ENCODE measurements around the gene VAV3. TPM values are rescaled to one million over a fixed set of nuclear protein-coding genes. Genes with fewer than 3 reads are reported as not detected.

VAV3 gene
- total RNA-seq, 1 donor from 2014 or later = 0.12 TPM

DNA sequence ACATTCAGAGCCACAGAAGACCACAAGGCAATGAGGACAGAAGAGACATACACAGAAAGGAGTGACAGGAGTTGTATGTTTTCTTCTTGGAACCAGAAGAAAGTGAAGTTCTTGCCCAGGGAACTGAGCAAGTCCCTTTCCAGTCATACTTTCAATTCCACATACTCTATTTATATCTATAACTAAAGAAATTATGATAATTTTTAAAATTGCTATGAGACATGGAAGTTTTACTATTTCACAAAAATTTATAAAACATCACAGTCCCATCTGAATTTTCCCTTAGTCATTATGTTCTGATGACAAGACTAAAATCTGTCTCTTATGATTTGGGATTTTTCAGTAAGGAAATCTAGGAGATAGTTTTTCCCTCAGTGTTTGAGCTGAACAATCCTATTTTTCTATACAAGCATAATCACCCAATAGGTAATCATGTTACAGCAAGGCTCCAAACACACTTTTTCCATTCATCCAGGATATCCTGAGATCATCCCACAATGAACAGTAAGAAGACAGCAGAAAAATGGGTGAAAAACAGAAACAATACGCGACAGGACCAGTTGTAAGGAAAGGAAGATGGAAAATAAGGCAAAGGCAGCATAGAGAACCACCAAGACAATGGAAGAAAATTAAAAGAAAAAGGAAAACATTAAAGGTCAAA lies 154.6 kb downstream of the VAV3 start:
- Mint-ChIP-seq H3K27me3 (ENCODE audit: low read depth) (peaks cover 33% of the 10 kb centered on the region), H3K27ac (ENCODE audit: unreplicated experiment) (no peak overlapping the region), H3K4me1 (ENCODE audit: low read depth) (no peaks in the 10 kb centered on the region), H3K9me3 (ENCODE audit: low read depth) (no peaks in the 10 kb centered on the region), H3K36me3 (ENCODE audit: low read depth) (no peaks in the 10 kb centered on the region), H3K4me3 (ENCODE audit: unreplicated experiment) (no peak overlapping the region)
- no peak for DNase-seq (ENCODE audit: low spot score)
- no peak for TF ChIP-seq CTCF (IDR thresholded peaks at IDR 0.05)

GRCh38 chr1:107807855-107808254 lies 157.1 kb downstream of the VAV3 start:
- peaks cover 37% of the 10 kb centered on the region for H3K27me3 Mint-ChIP-seq (ENCODE audit: low read depth)
- no peaks in the 10 kb centered on the region for H3K9me3 Mint-ChIP-seq (ENCODE audit: low read depth)
- no peaks in the 10 kb centered on the region for H3K4me1 Mint-ChIP-seq (ENCODE audit: low read depth)
- H3K4me3 Mint-ChIP-seq (ENCODE audit: unreplicated experiment) = no peak overlapping the region
- TF ChIP-seq CTCF (IDR thresholded peaks at IDR 0.05) = no peak
- DNase-seq (ENCODE audit: low spot score) = no peak
- H3K27ac Mint-ChIP-seq (ENCODE audit: unreplicated experiment) = no peak overlapping the region
- no peaks in the 10 kb centered on the region for H3K36me3 Mint-ChIP-seq (ENCODE audit: low read depth)

DNA sequence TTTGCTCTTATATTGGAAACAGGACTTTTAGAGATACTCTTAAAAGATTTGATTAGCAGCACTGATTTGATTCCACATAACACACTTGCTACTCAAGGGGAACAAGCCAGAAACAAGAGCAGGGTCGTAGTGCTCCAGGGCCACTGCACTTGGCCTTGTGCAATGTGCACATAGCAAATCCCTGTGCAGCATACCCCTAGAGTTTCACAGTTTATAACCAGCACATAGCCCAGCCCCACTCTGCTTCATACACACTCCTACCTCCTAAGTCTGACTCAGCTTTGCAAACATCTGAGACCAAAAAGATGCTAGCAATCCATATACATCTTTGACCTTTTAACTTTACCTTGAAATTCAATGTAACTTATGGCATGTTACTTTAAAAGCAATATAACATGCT lies 157.6 kb downstream of the VAV3 start:
- H3K27ac Mint-ChIP-seq (ENCODE audit: unreplicated experiment) = no peak overlapping the region
- H3K4me1 Mint-ChIP-seq (ENCODE audit: low read depth) = no peaks in the 10 kb centered on the region

DNA sequence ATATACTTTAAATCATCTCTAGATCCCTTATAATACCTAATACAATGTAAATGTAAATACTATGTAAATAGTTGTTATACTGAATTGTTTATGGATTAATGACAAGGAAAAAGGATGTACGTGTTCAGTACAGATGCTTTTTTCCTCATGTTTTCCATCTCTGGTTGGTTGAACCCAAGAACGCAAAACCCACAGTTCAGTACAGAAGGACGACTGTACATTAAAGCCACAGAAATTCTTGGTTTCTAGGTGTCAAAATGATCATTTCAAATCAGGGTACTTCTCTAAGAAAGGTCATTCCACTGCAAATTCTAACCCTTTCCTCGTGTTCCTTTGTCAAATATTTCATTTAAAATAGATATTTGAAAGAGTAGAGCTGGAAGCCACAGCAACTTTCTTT lies 158.1 kb downstream of the VAV3 start:
- Mint-ChIP-seq H3K27ac (ENCODE audit: unreplicated experiment) (no peak overlapping the region), H3K27me3 (ENCODE audit: low read depth) (peaks cover 37% of the 10 kb centered on the region), H3K9me3 (ENCODE audit: low read depth) (no peaks in the 10 kb centered on the region), H3K4me3 (ENCODE audit: unreplicated experiment) (no peak overlapping the region), H3K36me3 (ENCODE audit: low read depth) (no peaks in the 10 kb centered on the region), H3K4me1 (ENCODE audit: low read depth) (no peaks in the 10 kb centered on the region)
- no peak for DNase-seq (ENCODE audit: low spot score)
- TF ChIP-seq CTCF (IDR thresholded peaks at IDR 0.05) = no peak

More for the DNA sequence above, 157.6 kb downstream of the VAV3 start:
- Mint-ChIP-seq H3K4me3 (ENCODE audit: unreplicated experiment) (no peak overlapping the region), H3K36me3 (ENCODE audit: low read depth) (no peaks in the 10 kb centered on the region), H3K9me3 (ENCODE audit: low read depth) (no peaks in the 10 kb centered on the region), H3K27me3 (ENCODE audit: low read depth) (peaks cover 37% of the 10 kb centered on the region)
- TF ChIP-seq CTCF (IDR thresholded peaks at IDR 0.05) = no peak
- DNase-seq (ENCODE audit: low spot score) = no peak

- no peak overlapping the region for H3K4me3 Mint-ChIP-seq (ENCODE audit: unreplicated experiment)
- no peak for TF ChIP-seq CTCF (IDR thresholded peaks at IDR 0.05)
- H3K9me3 Mint-ChIP-seq (ENCODE audit: low read depth) = peaks cover 7% of the 10 kb centered on the region
- DNase-seq (ENCODE audit: low spot score) = no peak
- H3K27me3 Mint-ChIP-seq (ENCODE audit: low read depth) = peaks cover 27% of the 10 kb centered on the region
- H3K4me1 Mint-ChIP-seq (ENCODE audit: low read depth) = no peaks in the 10 kb centered on the region
- H3K27ac Mint-ChIP-seq (ENCODE audit: unreplicated experiment) = no peak overlapping the region
- H3K36me3 Mint-ChIP-seq (ENCODE audit: low read depth) = peaks cover 2% of the 10 kb centered on the region
Measured at GRCh38 chr1:107804741-107805140, 160.2 kb downstream of the VAV3 start.
